H1 (cell line): ENCODE measurements around the gene TPST2. TPM values are rescaled to one million over a fixed set of nuclear protein-coding genes. Genes with fewer than 3 reads are reported as not detected.

Experiments used
- ASH2L ChIP-seq: fragments of 200-600, 300-600 bp; sonication (generic); IDR thresholded peaks from one replicate; pipeline ENCODE4 v1.7.1; 2017; ENCODE audit warnings: low read length
- CHD1 ChIP-seq: IDR thresholded peaks from 2 replicates; pipeline ENCODE4 v1.6.1; 2012; ENCODE audit warnings: low read depth, low read length, improper control_type of control experiment
- FOSL1 ChIP-seq: IDR thresholded peaks from 2 replicates; pipeline ENCODE4 v1.6.1; 2011; ENCODE audit warnings: mild to moderate bottlenecking, low read depth, low read length, moderate library complexity; ENCODE audit not compliant: insufficient read depth
- TEAD4 ChIP-seq: IDR thresholded peaks from 2 replicates; pipeline ENCODE4 v1.6.1; 2012; ENCODE audit warnings: low read depth, low read length, inconsistent platforms, mixed read lengths
- polyA plus RNA-seq, 7 experiments: library from polyadenylated mRNA; depleted of rRNA in 3 of 7; stranded (reverse) in 5 of 7; unstranded in 2 of 7; fragments of >200 nt in 5 of 7; fragments of 200-250 nt in 2 of 7; gene quantifications; 1 replicate in 5 of 7; 2 replicates in 1 of 7; 4 replicates in 1 of 7; pipeline versions ENCODE4 v1.2.1 to v1.2.3, GENCODE V29; 2011 to 2013; ENCODE audit warnings: missing spikeins in 2 of 7, mixed read lengths in 2 of 7
- total RNA-seq: library from RNA; stranded (reverse); fragmentation: NEBNext Ultra II Directional; extraction: Animal tissue kit (Norgen Biotek cat#: 25700); gene quantifications from 2 replicates; pipeline ENCODE4 v1.2.1, GENCODE V29; 2021

The TPST2 gene
- total and polyA plus RNA-seq, 2 of the 8 experiments (the other 6 are each of a cell fraction or from before 2014, with no cell fraction given) = 58.8 to 143 TPM

- TF ChIP-seq FOSL1 = no peak
- no peak for TF ChIP-seq CHD1
- TF ChIP-seq ASH2L = no peak
- no peak for TF ChIP-seq TEAD4
- TF ChIP-seq, all 59 proteins: peak for 0
Measured at GRCh38 chr22:26536762-26537134, 53.2 kb downstream of the TPST2 start (continued).
